Putamen (tissue), 1 donor: ENCODE measurements around the gene TRIM71.
"Not testable (repeated sequence)": the region's sequence is repeated elsewhere in the genome, so short reads cannot be mapped to it uniquely, and the experiment has no call there.

Experiments
- DNase-seq: peaks from one replicate; pipeline ENCODE4 v3.0.0-alpha.2; 2016; ENCODE audit warnings: low spot score

TRIM71 gene

DNA sequence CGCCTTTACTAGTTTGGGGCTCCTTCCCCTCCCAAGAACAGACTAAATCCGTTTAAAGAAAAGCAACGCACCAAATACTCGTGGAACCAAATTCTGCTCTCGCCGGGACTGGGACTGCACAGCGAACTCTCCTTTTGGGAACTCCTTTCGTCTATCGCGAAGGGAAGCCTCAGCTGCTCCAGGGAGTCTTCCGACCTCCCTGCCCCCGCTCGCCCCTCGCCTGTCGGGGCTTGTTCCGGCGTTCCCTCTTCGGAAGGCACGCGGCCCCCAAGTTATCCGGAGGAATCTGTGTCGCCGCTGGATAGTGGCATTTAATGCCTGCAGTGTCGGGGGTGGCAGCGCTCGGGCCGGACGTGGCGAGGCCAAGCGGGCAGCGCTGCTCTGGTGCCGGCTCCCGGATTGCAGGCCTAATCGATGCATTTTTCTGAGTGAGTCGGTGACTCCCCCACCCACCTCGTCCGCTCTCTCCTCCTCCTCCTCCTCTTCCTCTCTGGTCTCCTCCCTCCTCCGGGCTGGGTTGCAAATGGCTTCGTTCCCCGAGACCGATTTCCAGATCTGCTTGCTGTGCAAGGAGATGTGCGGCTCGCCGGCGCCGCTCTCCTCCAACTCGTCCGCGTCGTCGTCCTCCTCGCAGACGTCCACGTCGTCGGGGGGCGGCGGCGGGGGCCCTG lies at the start of gene TRIM71:
TRIM71 (plus strand) TSS at position 440 of the 671 bp plus-strand sequence; CDS start at position 524, 84 bp downstream.
- DNase-seq: no peak

DNA sequence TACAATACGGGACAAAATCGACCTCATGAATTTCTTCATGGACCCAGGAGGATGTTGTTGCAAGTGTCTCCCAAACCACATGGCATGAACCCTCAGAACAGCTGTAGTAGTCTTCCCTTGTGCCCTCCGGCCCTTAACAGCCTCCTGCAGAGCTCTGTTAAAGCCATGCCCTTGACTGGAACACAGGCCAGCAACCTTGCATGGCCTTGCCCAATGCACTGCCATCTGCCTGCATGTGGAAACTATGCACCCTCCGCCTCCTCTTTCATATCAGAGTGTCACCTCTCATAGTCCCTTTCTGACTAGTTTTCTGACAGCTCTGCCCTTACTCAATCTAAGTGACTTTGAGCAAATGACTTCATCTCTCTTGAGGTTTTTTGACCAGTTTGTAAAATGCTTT lies 39.4 kb upstream of the TRIM71 start:
- no peak for DNase-seq

DNA sequence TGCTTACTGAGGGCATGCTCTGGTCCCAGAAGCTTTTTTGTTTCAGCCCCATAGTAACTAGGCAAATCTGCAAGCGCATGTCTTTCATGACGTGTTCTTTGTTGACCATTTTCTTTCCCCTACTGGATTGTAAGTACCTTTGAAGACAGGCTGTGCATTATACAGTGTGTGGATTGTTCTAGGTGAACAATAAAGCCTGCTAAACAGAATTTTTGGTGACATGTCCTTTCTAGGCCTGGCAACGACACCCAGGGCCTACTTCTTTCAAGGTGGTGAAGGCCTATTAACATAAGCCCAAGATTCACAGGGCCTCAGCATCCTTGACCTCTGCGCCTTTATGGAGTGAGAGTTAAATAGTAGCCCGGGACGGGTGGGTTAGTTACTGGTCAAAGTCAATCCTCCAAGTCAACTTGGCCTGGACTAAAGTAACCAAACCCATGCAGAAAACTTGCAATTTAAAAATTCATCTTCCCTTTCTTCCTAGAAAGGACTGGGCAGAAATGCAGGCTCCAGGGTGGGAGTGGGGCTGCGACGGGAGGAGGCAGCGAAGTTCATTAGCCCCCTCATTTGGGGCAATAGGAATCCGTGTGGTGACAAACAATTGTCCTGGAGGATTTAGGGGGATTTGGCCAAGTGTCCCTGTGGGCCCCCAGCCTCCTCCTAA lies 37.6 kb upstream of the TRIM71 start:
- DNase-seq: no peak

GRCh38 chr3:32780735-32781210 lies 37.0 kb upstream of the TRIM71 start:
- no peak for DNase-seq

DNA sequence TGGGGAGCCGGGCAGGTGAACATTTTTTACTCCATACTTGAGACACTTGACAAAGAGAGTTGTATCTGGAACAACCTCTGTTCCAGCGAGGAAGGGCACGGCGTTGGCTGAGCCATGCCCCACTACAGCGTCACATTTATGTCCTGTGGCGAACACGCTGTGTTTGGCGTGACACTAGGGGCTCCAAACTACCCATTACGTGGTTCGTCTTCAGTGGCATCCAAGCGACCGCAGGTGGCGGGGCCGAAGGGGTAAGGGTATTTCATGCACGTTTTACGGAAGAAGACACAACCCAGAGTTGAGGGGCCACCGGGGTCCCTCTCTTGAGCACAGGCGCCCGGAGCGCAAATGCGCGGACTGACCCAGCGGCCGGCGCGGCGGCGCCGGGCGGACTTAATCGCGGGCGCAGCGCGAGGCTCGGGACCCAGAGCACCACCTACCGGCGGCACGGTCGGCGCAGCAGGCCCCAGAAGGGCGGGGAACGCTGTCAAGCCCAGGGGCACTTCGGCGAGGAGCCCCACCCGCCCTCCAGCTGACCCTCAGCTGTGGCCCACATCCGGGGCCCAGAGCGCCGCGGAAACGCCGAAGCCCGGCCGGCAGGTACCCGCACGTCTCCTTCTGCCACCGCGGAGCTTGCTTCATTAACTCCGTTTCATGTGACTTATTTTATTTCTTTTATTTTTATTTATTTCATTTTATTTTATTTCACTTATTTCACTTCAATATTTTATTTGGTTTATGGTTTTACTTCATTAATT lies 36.4 kb upstream of the TRIM71 start:
- DNase-seq: peak; percentile 40

- not testable (repeated sequence) for DNase-seq
These were observed 35.9 kb upstream of the TRIM71 start for GRCh38 chr3:32781969-32782270.

GRCh38 chr3:32782407-32782806 lies 35.4 kb upstream of the TRIM71 start:
- DNase-seq: no peak

- DNase-seq: no peak
These were observed 26.0 kb upstream of the TRIM71 start for GRCh38 chr3:32791833-32792232.

GRCh38 chr3:32794487-32795308 lies 23.1 kb upstream of the TRIM71 start:
- DNase-seq: no peak

GRCh38 chr3:32796384-32796950 lies 21.3 kb upstream of the TRIM71 start:
- not testable (repeated sequence) for DNase-seq

GRCh38 chr3:32797776-32798175 lies 20.0 kb upstream of the TRIM71 start:
- DNase-seq: no peak

- not testable (repeated sequence) for DNase-seq
These were observed 16.4 kb upstream of the TRIM71 start for GRCh38 chr3:32801440-32801839.

GRCh38 chr3:32813180-32813579 lies 4.6 kb upstream of the TRIM71 start:
- no peak for DNase-seq

- no peak for DNase-seq
These were observed 3.4 kb upstream of the TRIM71 start for GRCh38 chr3:32814361-32814760.

GRCh38 chr3:32815841-32816438 lies 1.9 kb upstream of the TRIM71 start:
- DNase-seq: no peak

DNA sequence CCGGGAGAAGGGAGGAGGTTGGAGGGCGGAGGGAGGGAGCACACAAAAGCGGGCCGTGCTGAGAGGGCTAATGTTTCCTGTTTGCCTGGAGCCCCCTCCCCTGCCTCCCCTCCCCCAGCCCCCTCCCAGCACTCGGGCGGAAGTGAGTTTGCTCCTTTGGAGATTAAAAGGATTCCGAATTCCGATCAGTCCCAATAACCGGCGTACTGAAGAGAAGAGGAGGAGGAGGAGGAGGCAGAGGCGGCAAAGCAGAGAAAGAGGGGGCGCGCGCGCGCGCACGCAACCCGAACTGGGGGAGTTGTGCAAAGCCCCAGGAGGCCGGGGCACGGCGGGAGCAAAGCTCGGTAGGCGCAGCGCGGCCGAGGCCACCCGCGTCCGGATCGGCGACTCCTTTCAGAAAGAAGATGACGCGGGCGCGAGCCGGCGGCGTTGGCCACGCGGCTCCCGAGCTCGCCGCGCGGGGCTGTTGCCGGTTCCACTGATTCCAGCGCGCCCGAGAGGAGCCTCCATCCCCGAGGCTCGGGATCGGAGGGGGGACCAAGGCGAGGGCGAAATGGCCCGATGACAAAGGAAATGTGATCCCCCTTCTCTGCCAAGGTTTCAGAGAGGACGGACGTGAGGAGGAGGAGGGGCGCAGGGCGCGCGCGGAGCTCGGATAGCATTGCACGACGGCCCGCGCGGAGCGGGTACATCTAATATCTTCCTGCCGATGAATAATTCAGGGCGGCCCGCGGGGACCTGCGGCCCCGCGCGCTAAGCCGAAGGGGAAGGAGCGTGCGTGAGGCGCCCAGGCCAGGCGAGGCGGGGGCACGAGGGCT lies 1.1 kb upstream of the TRIM71 start:
- DNase-seq: peak; percentile 39

DNA sequence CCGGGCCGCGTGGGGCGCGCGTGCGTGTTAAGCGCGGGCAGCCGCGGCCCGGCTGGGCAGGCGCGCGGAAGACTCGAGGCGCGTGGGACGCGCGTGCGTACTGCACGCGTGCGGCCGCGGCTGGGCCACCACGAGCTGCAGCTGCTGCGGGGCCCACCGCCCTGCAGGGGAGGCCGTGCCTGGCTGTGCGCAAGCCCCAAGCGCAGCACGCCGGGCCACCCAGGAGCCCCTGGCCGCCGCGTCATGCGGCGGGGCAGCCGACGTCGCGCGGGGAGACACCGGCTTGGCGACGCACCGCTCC lies 590 bp upstream of the TRIM71 start:
- DNase-seq: no peak

DNA sequence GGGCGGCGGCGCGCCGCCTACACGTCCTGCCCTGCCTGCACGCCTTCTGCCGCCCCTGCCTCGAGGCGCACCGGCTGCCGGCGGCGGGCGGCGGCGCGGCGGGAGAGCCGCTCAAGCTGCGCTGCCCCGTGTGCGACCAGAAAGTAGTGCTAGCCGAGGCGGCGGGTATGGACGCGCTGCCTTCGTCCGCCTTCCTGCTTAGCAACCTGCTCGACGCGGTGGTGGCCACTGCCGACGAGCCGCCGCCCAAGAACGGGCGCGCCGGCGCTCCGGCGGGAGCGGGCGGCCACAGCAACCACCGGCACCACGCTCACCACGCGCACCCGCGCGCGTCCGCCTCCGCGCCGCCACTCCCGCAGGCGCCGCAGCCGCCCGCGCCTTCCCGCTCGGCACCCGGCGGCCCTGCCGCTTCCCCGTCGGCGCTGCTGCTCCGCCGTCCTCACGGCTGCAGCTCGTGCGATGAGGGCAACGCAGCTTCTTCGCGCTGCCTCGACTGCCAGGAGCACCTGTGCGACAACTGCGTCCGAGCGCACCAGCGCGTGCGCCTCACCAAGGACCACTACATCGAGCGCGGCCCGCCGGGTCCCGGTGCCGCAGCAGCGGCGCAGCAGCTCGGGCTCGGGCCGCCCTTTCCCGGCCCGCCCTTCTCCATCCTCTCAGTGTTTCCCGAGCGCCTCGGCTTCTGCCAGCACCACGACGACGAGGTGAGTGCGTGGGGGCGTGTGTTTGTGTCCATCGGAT lies 602 bp downstream of the TRIM71 start:
- DNase-seq: no peak

GRCh38 chr3:32818970-32819511 lies 1.2 kb downstream of the TRIM71 start:
- no peak for DNase-seq
